Measurements from ENCODE around the gene PPP1R17. TPM values are rescaled to one million over a fixed set of nuclear protein-coding genes. Genes with fewer than 3 reads are reported as not detected.

The PPP1R17 gene
- total and polyA plus RNA-seq, 9 donors, result 0.11 to 0.38 TPM; not detected in 7

DNA sequence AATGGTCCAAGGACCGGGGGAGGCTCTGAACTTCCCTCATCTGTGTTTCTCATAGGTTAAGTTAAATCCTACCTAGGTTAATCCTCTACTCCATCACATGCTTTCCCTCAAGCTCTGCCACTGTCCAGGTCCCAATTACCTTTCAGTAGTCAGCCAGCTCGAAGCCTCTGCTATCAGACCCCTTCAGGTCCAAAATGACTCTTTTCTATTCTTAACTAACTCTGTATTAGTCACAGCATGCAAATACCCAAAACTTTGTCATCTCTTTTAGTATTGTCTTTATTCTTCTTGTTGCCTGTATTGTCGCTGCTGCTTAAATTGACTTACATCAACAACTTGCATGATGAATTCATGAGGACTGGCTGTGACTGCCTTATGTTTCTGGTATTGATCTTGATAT is 15.3 kb downstream of the PPP1R17 start:
- Histone ChIP-seq H3K4me1 (ENCODE audit: insufficient read depth) (no peaks in the 10 kb centered on the region), H3K36me3 (no peaks in the 10 kb centered on the region), H3K9me3 (no peaks in the 10 kb centered on the region), H3K27me3 (no peaks in the 10 kb centered on the region), H3K27ac (no peak overlapping the region), H3K4me3 (no peak overlapping the region)
- TF ChIP-seq, protein P1, sequence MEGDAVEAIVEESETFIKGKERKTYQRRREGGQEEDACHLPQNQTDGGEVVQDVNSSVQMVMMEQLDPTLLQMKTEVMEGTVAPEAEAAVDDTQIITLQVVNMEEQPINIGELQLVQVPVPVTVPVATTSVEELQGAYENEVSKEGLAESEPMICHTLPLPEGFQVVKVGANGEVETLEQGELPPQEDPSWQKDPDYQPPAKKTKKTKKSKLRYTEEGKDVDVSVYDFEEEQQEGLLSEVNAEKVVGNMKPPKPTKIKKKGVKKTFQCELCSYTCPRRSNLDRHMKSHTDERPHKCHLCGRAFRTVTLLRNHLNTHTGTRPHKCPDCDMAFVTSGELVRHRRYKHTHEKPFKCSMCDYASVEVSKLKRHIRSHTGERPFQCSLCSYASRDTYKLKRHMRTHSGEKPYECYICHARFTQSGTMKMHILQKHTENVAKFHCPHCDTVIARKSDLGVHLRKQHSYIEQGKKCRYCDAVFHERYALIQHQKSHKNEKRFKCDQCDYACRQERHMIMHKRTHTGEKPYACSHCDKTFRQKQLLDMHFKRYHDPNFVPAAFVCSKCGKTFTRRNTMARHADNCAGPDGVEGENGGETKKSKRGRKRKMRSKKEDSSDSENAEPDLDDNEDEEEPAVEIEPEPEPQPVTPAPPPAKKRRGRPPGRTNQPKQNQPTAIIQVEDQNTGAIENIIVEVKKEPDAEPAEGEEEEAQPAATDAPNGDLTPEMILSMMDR (IDR thresholded peaks at IDR 0.05), result no peak
- TF ChIP-seq POLR2A (IDR thresholded peaks at IDR 0.05) (no peak), EP300 (IDR thresholded peaks at IDR 0.05) (no peak)
- 69 to 76% (median 76%) methylated on average over 3 of the region's 3 CpGs for WGBS, 3 donors
- no peak for DNase-seq
- intact Hi-C loops (cut with DNase I), result no loop called here

DNA sequence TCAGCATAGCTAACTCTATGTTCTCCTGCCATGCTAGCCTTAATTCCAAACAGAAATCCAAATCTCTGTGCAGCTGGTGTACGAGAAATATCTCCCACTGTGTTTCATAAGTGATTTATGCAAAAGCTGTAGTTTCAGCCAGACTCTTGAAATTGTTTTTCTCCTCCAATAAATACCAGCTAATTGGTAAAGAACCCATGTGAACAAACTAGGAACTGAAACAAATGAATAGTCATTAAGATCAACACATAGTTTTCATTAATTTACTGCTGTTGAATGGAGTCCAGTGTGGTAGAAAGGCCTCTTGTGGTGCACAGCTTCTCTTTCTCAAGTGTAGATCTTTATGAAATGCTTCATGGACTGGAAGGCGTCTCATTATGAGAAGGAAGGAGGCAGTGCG is 18.4 kb downstream of the PPP1R17 start:
- Histone ChIP-seq H3K4me3 (no peak overlapping the region), H3K36me3 (no peaks in the 10 kb centered on the region), H3K4me1 (ENCODE audit: insufficient read depth) (no peaks in the 10 kb centered on the region), H3K9me3 (no peaks in the 10 kb centered on the region), H3K27ac (no peak overlapping the region), H3K27me3 (no peaks in the 10 kb centered on the region)
- no peak for TF ChIP-seq POLR2A (IDR thresholded peaks at IDR 0.05)
- TF ChIP-seq, protein P1 (IDR thresholded peaks at IDR 0.05), result no peak
- TF ChIP-seq EP300 (IDR thresholded peaks at IDR 0.05), result no peak
- no peak for DNase-seq
- intact Hi-C loops (cut with DNase I), result no loop called here
- 76 to 80% (median 77%) methylated on average over 3 of the region's 3 CpGs for WGBS, 3 donors

GRCh38 chr7:31707089-31707488 is 20.1 kb downstream of the PPP1R17 start:
- H3K36me3 ChIP-seq, result no peaks in the 10 kb centered on the region
- H3K27me3 ChIP-seq, result no peaks in the 10 kb centered on the region
- WGBS, 3 donors, result 34 to 42% (median 35%) methylated on average over 5 of the region's 5 CpGs
- TF ChIP-seq POLR2A (IDR thresholded peaks at IDR 0.05) (no peak), EP300 (IDR thresholded peaks at IDR 0.05) (no peak)
- TF ChIP-seq, protein P1 (IDR thresholded peaks at IDR 0.05), result no peak
- no peaks in the 10 kb centered on the region for H3K4me1 ChIP-seq (ENCODE audit: insufficient read depth)
- intact Hi-C loops (cut with DNase I), result no loop called here
- no peak overlapping the region for H3K27ac ChIP-seq
- no peak for DNase-seq
- H3K4me3 ChIP-seq, result no peak overlapping the region
- no peaks in the 10 kb centered on the region for H3K9me3 ChIP-seq

DNA sequence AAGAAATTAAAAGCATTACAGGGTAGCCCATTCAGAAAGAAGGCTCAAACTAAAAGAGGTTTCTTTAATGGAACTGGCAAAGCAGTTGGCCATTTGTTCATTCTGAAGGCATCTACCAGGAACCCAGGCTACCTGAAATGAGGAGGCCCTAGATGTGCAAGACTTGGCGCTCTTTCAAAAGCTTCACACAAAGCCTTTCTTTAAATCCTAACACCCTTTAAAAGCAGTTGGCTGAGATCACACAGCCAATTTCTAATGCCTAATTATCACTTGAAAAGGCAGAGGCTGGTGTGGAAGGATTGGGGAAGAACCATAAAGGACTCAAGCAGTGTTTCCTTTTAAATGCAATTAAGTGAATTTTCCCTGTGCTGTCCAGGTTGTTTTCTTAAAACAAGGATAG is 23.2 kb downstream of the PPP1R17 start:
- H3K4me3 ChIP-seq, result no peak overlapping the region
- H3K27me3 ChIP-seq, result no peaks in the 10 kb centered on the region
- H3K27ac ChIP-seq, result no peak overlapping the region
- TF ChIP-seq, protein P1 (IDR thresholded peaks at IDR 0.05), result no peak
- no peak for TF ChIP-seq POLR2A (IDR thresholded peaks at IDR 0.05)
- no peak for TF ChIP-seq EP300 (IDR thresholded peaks at IDR 0.05)
- no peaks in the 10 kb centered on the region for H3K4me1 ChIP-seq (ENCODE audit: insufficient read depth)
- no peaks in the 10 kb centered on the region for H3K9me3 ChIP-seq
- DNase-seq, result no peak
- no peaks in the 10 kb centered on the region for H3K36me3 ChIP-seq
- intact Hi-C loops (cut with DNase I), result no loop called here
- WGBS, 3 donors, result 38 to 51% (median 39%) methylated on average over 1 of the region's 1 CpG

GRCh38 chr7:31716355-31716754 is 29.3 kb downstream of the PPP1R17 start:
- no peak for DNase-seq
- H3K27ac ChIP-seq, result no peak overlapping the region
- H3K36me3 ChIP-seq, result no peaks in the 10 kb centered on the region
- intact Hi-C loops (cut with DNase I), result no loop called here
- H3K27me3 ChIP-seq, result no peaks in the 10 kb centered on the region
- TF ChIP-seq, protein P1 (IDR thresholded peaks at IDR 0.05), result no peak
- TF ChIP-seq POLR2A (IDR thresholded peaks at IDR 0.05) (no peak), EP300 (IDR thresholded peaks at IDR 0.05) (no peak)
- 44 to 64% (median 55%) methylated on average over 1 of the region's 1 CpG for WGBS, 3 donors
- no peaks in the 10 kb centered on the region for H3K4me1 ChIP-seq (ENCODE audit: insufficient read depth)
- H3K4me3 ChIP-seq, result no peak overlapping the region
- H3K9me3 ChIP-seq, result no peaks in the 10 kb centered on the region
